HEK293 (cell line): ENCODE measurements around the gene PLEKHO2.

Source experiments
- CTCF ChIP-seq: fragments of 450-650 bp; formaldehyde crosslinking; IDR thresholded peaks from 2 replicates; pipeline ENCODE4 v1.5.1; 2016; ENCODE audit warnings: missing biosample characterization, missing genetic modification characterization
- EGR2 ChIP-seq: fragments of 450-650 bp; formaldehyde crosslinking; IDR thresholded peaks from 2 replicates; pipeline ENCODE4 v1.5.1; 2016; ENCODE audit warnings: low read depth, missing biosample characterization, missing genetic modification characterization
- SCRT2 ChIP-seq: fragments of 450-650 bp; formaldehyde crosslinking; IDR thresholded peaks from 2 replicates; pipeline ENCODE4 v1.5.1; 2016; ENCODE audit warnings: missing biosample characterization, missing genetic modification characterization
- TSHZ1 ChIP-seq: fragments of 450-650 bp; formaldehyde crosslinking; IDR thresholded peaks from 2 replicates; pipeline ENCODE4 v1.5.1; 2016; ENCODE audit warnings: missing biosample characterization, missing genetic modification characterization, borderline replicate concordance
- YY1 ChIP-seq: fragments of 450-650 bp; formaldehyde crosslinking; IDR thresholded peaks from 2 replicates; pipeline ENCODE4 v1.5.1; 2018; ENCODE audit warnings: missing biosample characterization, missing genetic modification characterization
- ZNF114 ChIP-seq: fragments of 450-650 bp; formaldehyde crosslinking; IDR thresholded peaks from 2 replicates; pipeline ENCODE4 v1.5.0; 2017; ENCODE audit warnings: missing biosample characterization, missing genetic modification characterization
- ZNF146 ChIP-seq: fragments of 450-650 bp; formaldehyde crosslinking; IDR thresholded peaks from 2 replicates; pipeline ENCODE4 v1.5.1; 2016; ENCODE audit warnings: missing biosample characterization, missing genetic modification characterization
- ZNF366 ChIP-seq: fragments of 450-650 bp; formaldehyde crosslinking; conservative IDR thresholded peaks from 2 replicates; pipeline ENCODE4 v1.5.1; 2016; ENCODE audit warnings: missing biosample characterization, missing genetic modification characterization
- ZNF416 ChIP-seq: fragments of 450-650 bp; formaldehyde crosslinking; IDR thresholded peaks from 2 replicates; pipeline ENCODE4 v1.5.1; 2016; ENCODE audit warnings: missing biosample characterization, missing genetic modification characterization
- ZNF530 ChIP-seq: fragments of 450-650 bp; formaldehyde crosslinking; IDR thresholded peaks from 2 replicates; pipeline ENCODE4 v1.5.1; 2016; ENCODE audit warnings: low read depth, missing biosample characterization, missing genetic modification characterization
- ZNF776 ChIP-seq: fragments of 450-650 bp; formaldehyde crosslinking; IDR thresholded peaks from 2 replicates; pipeline ENCODE4 v1.5.0; 2017; ENCODE audit warnings: missing biosample characterization, missing genetic modification characterization, borderline replicate concordance

GRCh38 chr15:64824929-64825430 lies 16.7 kb upstream of the PLEKHO2 start:
- no peak for TF ChIP-seq SCRT2 (tag by site-specific recombination)
- TF ChIP-seq YY1 (tag by site-specific recombination) = no peak
- no peak for TF ChIP-seq CTCF
- no peak for TF ChIP-seq TSHZ1
- no peak for TF ChIP-seq ZNF114
- no peak for TF ChIP-seq EGR2 (tag by site-specific recombination)
- TF ChIP-seq ZNF146 (tag by site-specific recombination) = no peak
- no peak for TF ChIP-seq ZNF530 (tag by site-specific recombination)
- TF ChIP-seq ZNF366 (tag by site-specific recombination) = no peak
- no peak for TF ChIP-seq ZNF416
- no peak for TF ChIP-seq ZNF776 (tag by site-specific recombination)
